ENCODE data around the gene GAGE10.

The GAGE10 gene

DNA sequence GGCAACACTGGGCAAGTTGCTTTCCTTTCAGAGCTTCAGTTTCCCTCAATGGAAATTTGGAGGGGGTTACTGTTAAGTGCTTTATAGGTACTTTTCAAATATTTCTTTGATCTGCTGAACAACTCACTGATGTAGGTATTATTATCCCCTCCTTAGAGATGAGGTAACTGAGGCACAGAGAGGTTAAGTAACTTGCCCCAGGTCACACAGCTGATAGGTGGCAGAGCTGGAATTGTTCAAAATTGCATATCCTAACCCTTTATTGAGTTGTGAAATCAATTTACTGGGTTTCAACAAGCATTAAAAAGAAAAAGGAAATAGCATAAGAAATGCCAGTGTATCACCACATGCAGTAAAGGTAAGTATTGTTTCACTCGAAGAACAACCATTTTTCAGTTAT is 27.2 kb upstream of the GAGE10 start:
- TF ChIP-seq, protein P1, sequence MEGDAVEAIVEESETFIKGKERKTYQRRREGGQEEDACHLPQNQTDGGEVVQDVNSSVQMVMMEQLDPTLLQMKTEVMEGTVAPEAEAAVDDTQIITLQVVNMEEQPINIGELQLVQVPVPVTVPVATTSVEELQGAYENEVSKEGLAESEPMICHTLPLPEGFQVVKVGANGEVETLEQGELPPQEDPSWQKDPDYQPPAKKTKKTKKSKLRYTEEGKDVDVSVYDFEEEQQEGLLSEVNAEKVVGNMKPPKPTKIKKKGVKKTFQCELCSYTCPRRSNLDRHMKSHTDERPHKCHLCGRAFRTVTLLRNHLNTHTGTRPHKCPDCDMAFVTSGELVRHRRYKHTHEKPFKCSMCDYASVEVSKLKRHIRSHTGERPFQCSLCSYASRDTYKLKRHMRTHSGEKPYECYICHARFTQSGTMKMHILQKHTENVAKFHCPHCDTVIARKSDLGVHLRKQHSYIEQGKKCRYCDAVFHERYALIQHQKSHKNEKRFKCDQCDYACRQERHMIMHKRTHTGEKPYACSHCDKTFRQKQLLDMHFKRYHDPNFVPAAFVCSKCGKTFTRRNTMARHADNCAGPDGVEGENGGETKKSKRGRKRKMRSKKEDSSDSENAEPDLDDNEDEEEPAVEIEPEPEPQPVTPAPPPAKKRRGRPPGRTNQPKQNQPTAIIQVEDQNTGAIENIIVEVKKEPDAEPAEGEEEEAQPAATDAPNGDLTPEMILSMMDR (IDR thresholded peaks at IDR 0.05) = no peak
- no peak overlapping the region for H3K27ac ChIP-seq

DNA sequence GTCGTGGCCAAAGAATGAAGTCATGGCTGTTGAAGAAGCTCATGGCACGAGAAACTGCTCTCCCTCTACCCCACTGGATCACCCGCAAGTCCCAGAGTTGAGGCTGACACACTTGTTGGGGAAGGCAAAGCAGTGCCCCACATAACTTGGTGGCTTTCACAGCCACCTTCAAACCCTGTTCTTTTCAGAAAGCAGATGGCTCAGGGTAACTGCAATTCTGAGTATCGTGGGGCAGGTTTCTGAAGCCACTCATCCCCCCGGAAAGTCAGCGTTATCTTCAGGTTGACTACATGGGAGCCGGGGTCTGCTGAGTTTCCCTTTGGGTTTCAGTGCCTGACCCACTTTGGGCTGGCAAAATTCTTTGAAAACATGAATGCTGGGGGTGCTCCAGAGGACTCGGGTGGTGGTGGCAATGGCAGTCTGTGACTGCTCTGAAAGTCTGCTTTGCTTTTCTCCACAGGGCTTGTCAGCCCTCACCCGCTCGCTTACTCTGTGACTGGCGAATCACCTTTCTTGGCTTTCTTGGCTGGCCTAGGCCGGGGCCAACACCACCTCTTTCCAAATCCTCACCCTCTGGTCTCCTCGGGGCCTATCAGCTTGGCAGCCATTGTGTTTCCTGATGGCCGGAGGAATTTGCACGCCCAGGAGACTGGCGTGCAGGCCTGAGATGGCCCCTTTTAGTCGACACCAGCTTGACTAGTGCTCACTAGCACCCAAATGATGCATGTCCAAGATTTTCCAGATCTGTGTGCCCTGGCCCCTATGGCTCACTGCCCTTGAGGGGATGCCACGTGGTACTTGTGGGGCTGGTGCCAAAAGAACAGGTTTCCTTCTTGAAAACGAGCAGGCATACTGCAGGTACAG is 26.5 kb upstream of the GAGE10 start:
- Histone ChIP-seq H3K27ac (no peak overlapping the region), H3K4me3 (no peak overlapping the region)
- DNase-seq (ENCODE audit: low spot score) = peak; percentile 69
- TF ChIP-seq, protein P1 (IDR thresholded peaks at IDR 0.05) = no peak

More for the DNA sequence above, 27.2 kb upstream of the GAGE10 start:
- no peak overlapping the region for H3K4me3 ChIP-seq
- no peak for DNase-seq (ENCODE audit: low spot score)

DNA sequence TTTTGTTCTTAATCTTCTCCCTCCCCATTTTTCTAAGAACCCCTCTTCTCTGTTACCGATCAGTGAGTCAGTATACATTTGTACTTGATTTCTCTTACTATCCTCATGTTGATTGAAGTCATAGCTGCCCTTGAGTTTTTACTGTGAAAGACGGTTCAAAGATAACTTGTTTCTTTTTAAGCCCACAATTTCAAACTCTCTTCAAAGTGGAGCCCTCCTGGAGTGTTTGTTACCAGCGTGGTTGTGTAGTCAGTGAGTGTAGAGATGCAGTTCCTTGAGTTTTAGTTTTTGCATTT is 26.0 kb upstream of the GAGE10 start:
- H3K4me3 ChIP-seq = no peak overlapping the region
- TF ChIP-seq, protein P1 (IDR thresholded peaks at IDR 0.05) = no peak
- H3K27ac ChIP-seq = no peak overlapping the region
- no peak for DNase-seq (ENCODE audit: low spot score)

DNA sequence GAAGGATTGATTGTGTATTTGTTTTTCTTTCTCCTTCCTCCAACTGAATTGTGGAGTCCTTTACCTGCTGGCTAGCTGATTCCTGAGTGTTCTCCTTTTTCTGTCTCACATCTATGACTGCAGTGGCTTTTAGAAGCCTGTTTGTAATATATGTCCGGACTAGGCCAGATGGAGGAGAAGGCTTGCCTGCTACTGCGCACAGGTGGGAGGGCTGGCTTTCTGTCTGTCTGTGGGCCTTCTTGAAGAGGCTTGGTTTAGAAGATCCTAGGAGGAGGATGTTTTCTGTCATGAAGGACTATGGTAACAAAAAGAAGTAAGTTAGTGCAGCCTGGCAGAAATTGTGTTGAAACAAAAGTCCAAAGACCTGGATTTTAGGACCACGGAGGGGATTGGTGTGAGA is 25.4 kb upstream of the GAGE10 start:
- H3K27ac ChIP-seq = no peak overlapping the region
- H3K4me3 ChIP-seq = no peak overlapping the region
- TF ChIP-seq, protein P1 (IDR thresholded peaks at IDR 0.05) = no peak
- no peak for DNase-seq (ENCODE audit: low spot score)

GRCh38 chrX:49282647-49283011 is 20.8 kb upstream of the GAGE10 start:
- Histone ChIP-seq H3K4me3 (no peak overlapping the region), H3K27ac (no peak overlapping the region)
- DNase-seq (ENCODE audit: low spot score) = no peak
- TF ChIP-seq, protein P1 (IDR thresholded peaks at IDR 0.05) = no peak

- Histone ChIP-seq H3K4me3 (no peak overlapping the region), H3K27ac (no peak overlapping the region)
- no peak for DNase-seq (ENCODE audit: low spot score)
- TF ChIP-seq, protein P1 (IDR thresholded peaks at IDR 0.05) = no peak
Measured at GRCh38 chrX:49284212-49284611, 19.2 kb upstream of the GAGE10 start.

DNA sequence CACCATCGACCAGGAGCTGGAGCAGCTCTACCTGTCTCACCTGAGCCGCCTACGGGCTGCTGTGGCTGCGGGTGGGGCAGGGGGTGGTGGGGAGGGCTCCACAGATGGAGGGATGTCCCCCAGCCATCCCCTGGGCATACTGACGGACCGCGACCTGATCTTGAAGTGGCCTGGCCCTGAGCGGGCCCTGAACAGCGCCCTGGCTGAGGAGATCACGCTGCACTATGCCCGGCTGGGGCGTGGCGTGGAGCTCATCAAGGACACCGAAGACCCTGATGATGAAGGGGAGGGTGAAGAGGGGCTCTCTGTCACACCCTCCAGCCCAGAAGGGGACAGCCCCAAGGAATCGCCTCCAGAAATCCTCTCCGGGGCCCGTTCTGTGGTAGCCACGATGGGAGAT is 17.3 kb upstream of the GAGE10 start:
- TF ChIP-seq, protein P1 (IDR thresholded peaks at IDR 0.05) = no peak
- no peak overlapping the region for H3K27ac ChIP-seq
- DNase-seq (ENCODE audit: low spot score) = no peak

More for the DNA sequence above, 17.3 kb upstream of the GAGE10 start:
- H3K4me3 ChIP-seq = no peak overlapping the region
